MM.1S (cell line): ENCODE measurements around the gene CNN3.

Source experiments
- CTCF ChIP-seq: fragments of 300-600 bp; sonication (generic); IDR thresholded peaks from 2 replicates; pipeline ENCODE4 v1.5.1; 2016; ENCODE audit warnings: antibody characterized with exemption, low read length, mixed read lengths
- EZH2 ChIP-seq: fragments of 300-600 bp; sonication (generic); optimal IDR thresholded peaks from 2 replicates; pipeline ENCODE3; 2017; ENCODE audit warnings: low read depth, mild to moderate bottlenecking, antibody characterized with exemption, low read length, mixed read lengths
- EZH2phosphoT487 ChIP-seq: fragments of 300-600 bp; sonication (generic); IDR thresholded peaks from 2 replicates; pipeline ENCODE4 v1.6.1; 2018; ENCODE audit warnings: antibody characterized with exemption, low read length

GRCh38 chr1:94888201-94888600 is 38.7 kb downstream of the CNN3 start:
- TF ChIP-seq CTCF (no peak), EZH2phosphoT487 (no peak), EZH2 (no peak)
